ENCODE measurements around the gene TSC22D2.

GRCh38 chr3:150408221-150409124, at the start of gene TSC22D2:
- peak; percentile 97 for TF ChIP-seq POLR2A (IDR thresholded peaks at IDR 0.05)
- TF ChIP-seq CTCF (IDR thresholded peaks at IDR 0.05) = peak in 2 of 3 donors; percentile 28 to 41
- TF ChIP-seq POLR2AphosphoS5 (IDR thresholded peaks at IDR 0.05) = peak; percentile 87 to 97 (median 91)

Measured in breast epithelium (tissue), 3 donors.